Gastrocnemius medialis (tissue), 4 donors: Measurements from ENCODE around the gene SIRPA.

ENCODE experiments used
- CTCF ChIP-seq, 5 experiments: fragments of 450-650 bp in 3 of 5; fragments of 200-600 bp in 2 of 5; sonication (generic) in 2 of 5; IDR thresholded peaks in 4 of 5; conservative IDR thresholded peaks in 1 of 5; 1 replicate in 4 of 5; 2 replicates in 1 of 5; pipeline ENCODE4 v1.5.1; 2016 to 2019; ENCODE audit warnings: antibody characterized with exemption in 5 of 5, mild to moderate bottlenecking in 3 of 5, moderate library complexity in 3 of 5
- POLR2A ChIP-seq, 2 donors: fragments of 450-650 bp; IDR thresholded peaks; one replicate each; pipeline ENCODE4 v1.6.1; 2017; ENCODE audit warnings: antibody characterized with exemption in 2 of 2, mild to moderate bottlenecking in 2 of 2, moderate library complexity in 2 of 2

- TF ChIP-seq CTCF (IDR thresholded peaks at IDR 0.05 in 4 of 5, conservative IDR thresholded peaks at IDR 0.05 in 1 of 5), result no peak
- TF ChIP-seq POLR2A (IDR thresholded peaks at IDR 0.05), result no peak
These were observed 3.2 kb upstream of the SIRPA start for GRCh38 chr20:1892119-1892385.
